Myocyte (in vitro differentiated cells): ENCODE results near the gene SERPINA12. TPM values are rescaled to one million over a fixed set of nuclear protein-coding genes. Genes with fewer than 3 reads are reported as not detected.

Experiments used
- DNase-seq: peaks from one replicate; pipeline ENCODE4 v3.0.0-alpha.2; 2012; ENCODE audit warnings: low read depth
- total RNA-seq: library from RNA; depleted of rRNA; stranded (reverse); fragments of >200 nt; gene quantifications from 2 replicates; pipeline ENCODE4 v1.2.3, GENCODE V29; 2014

The SERPINA12 gene
- total RNA-seq, 1 donor from 2014 or later, result not detected

DNA sequence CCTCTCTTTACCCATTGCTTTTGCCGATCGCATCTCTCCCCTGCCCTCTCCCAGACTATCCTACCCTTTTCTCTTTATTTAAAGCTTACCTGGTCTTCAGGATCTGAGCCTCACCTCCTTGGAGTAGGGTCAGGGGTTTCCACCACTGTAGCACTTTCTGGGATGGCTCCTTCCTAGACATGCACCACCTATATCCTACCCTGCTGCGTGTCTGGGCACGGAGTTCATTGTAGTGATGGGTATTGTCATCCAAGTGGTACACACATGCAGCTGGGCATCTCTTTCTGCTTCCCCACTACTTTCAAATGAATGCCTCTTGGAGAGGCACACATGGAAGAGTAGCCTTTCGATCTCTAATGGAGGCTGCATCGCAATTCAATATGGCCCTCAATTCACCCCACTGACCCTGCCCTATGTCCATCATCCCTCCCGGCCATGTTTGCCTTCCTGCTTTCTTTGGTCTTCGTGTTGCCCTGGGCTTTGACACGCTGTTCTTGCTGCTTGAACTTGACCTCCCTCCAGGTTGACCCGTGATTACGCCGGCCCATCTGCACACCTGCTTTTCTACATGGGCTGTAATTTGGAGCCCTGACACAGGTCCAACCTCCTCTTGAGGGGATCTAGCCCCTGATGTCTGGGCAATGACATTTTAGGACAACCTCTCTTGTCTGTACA, 67.6 kb downstream of the SERPINA12 start:
- DNase-seq, result no peak

DNA sequence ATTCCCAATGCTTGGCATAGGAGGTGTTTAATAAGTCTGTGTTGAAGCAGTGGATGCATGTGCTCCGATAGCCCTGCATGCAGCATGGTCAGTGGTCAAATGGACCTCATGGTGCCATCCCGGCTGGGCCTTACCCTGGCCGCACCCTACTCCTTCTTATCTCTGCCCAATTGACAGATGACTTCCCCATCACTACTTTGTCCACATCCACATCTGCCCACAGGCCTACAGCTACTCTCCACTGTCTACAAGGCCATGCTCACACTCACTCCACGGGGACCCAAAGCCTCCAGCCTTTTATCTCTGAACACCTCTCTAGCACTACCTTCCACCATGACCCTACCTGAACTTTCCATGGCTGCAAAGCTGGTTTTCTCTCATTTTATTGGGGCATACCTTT, 68.1 kb downstream of the SERPINA12 start:
- no peak for DNase-seq

- no peak for DNase-seq
Observed at GRCh38 chr14:94439453-94440057, 69.7 kb downstream of the SERPINA12 start.

Other genes starting within 250 kb of the SERPINA12 start
- gene SERPINA10, start 216.2 kb downstream of the SERPINA12 start, total RNA-seq, result not detected in 2 replicates
- not detected in 2 replicates for gene SERPINA6, start 186.1 kb downstream of the SERPINA12 start, total RNA-seq
- not detected in 2 replicates for gene SERPINA2, start 142.8 kb downstream of the SERPINA12 start, total RNA-seq
- not detected in 2 replicates for gene SERPINA1, start 120.9 kb downstream of the SERPINA12 start, total RNA-seq
- not detected in 2 replicates for gene SERPINA11, start 56.7 kb downstream of the SERPINA12 start, total RNA-seq
- not detected in 2 replicates for gene SERPINA9, start 33.3 kb downstream of the SERPINA12 start, total RNA-seq
- gene SERPINA4, start 52.0 kb upstream of the SERPINA12 start, total RNA-seq, result not detected in 2 replicates
- gene SERPINA5, start 72.0 kb upstream of the SERPINA12 start, total RNA-seq, result not detected in 2 replicates
- gene SERPINA3, start 102.9 kb upstream of the SERPINA12 start, total RNA-seq, result 0.78 and 1.7 TPM in 2 replicates